HepG2 (cell line): ENCODE results near the gene MARF1. TPM values are rescaled to one million over a fixed set of nuclear protein-coding genes. Genes with fewer than 3 reads are reported as not detected.
A peak's percentile ranks its signal among the peaks of the same experiment; 100 is the strongest.

Experiments used
- CREB1 ChIP-seq, 2 experiments: fragments of 450-650 bp in 1 of 2; IDR thresholded peaks; 2 replicates each; pipeline ENCODE4 v1.6.1; 2016 to 2017; ENCODE audit warnings: control low read depth in 1 of 2, mild to moderate bottlenecking in 1 of 2, missing compliant biosample characterization in 1 of 2, missing genetic modification characterization in 1 of 2
- DNMT1 ChIP-seq: sonication (generic); formaldehyde crosslinking; IDR thresholded peaks from 2 replicates; pipeline ENCODE4 v1.5.1; 2020; ENCODE audit warnings: mild to moderate bottlenecking, missing genetic modification reagents
- DR1 ChIP-seq: sonication (generic); formaldehyde crosslinking; IDR thresholded peaks from 2 replicates; pipeline ENCODE4 v1.8.0; 2021; ENCODE audit warnings: mild to moderate bottlenecking, missing genetic modification reagents, inconsistent platforms
- ETV5 ChIP-seq: IDR thresholded peaks from 2 replicates; pipeline ENCODE4 v1.6.1; 2018; ENCODE audit warnings: missing biosample characterization, missing genetic modification reagents, inconsistent platforms, borderline replicate concordance
- GABPB1 ChIP-seq: IDR thresholded peaks from 2 replicates; pipeline ENCODE4 v1.6.1; 2016; ENCODE audit warnings: mild to moderate bottlenecking, missing genetic modification reagents, moderate library complexity, missing compliant biosample characterization
- HES4 ChIP-seq: sonication (generic); formaldehyde crosslinking; IDR thresholded peaks from 2 replicates; pipeline ENCODE4 v1.9.0; 2021; ENCODE audit warnings: mild to moderate bottlenecking, missing genetic modification reagents, borderline replicate concordance
- MBD4 ChIP-seq: IDR thresholded peaks from 2 replicates; pipeline ENCODE4 v1.6.1; 2012; ENCODE audit warnings: low read length, inconsistent platforms, borderline replicate concordance
- NFIB ChIP-seq: sonication (generic); formaldehyde crosslinking; IDR thresholded peaks from 2 replicates; pipeline ENCODE4 v1.9.0; 2021; ENCODE audit warnings: missing genetic modification reagents, mild to moderate bottlenecking, borderline replicate concordance
- RCOR2 ChIP-seq: IDR thresholded peaks from 2 replicates; pipeline ENCODE4 v1.6.1; 2016; ENCODE audit warnings: missing biosample characterization, missing genetic modification reagents
- XRCC5 ChIP-seq: fragments of 200-400 bp; formaldehyde crosslinking; optimal IDR thresholded peaks from 2 replicates; pipeline ENCODE3; 2017; ENCODE audit warnings: mild to moderate bottlenecking, low read length
- ZFYVE20 ChIP-seq: sonication (generic); formaldehyde crosslinking; IDR thresholded peaks from 2 replicates; pipeline ENCODE4 v1.8.0; 2023; ENCODE audit warnings: low read depth, mild to moderate bottlenecking, moderate library complexity, missing genetic modification reagents, borderline replicate concordance
- ZNF543 ChIP-seq: sonication (generic); formaldehyde crosslinking; IDR thresholded peaks from 2 replicates; pipeline ENCODE4 v1.4.0; 2020; ENCODE audit warnings: mild to moderate bottlenecking, missing genetic modification reagents
- ZNF614 ChIP-seq: IDR thresholded peaks from 2 replicates; pipeline ENCODE4 v1.6.1; 2018; ENCODE audit warnings: missing biosample characterization, missing genetic modification reagents, inconsistent platforms, borderline replicate concordance
- polyA plus RNA-seq, 8 experiments: library from polyadenylated mRNA; depleted of rRNA in 3 of 8; stranded (reverse) in 7 of 8; unstranded in 1 of 8; fragments of >200 nt; fragmentation: Illumina TruSeq in 4 of 8; extraction: Trizol in 4 of 8; gene quantifications; 2 replicates each; pipeline versions ENCODE4 v1.2.1 to v1.2.3, GENCODE V29; 2011 to 2016; ENCODE audit warnings: low read depth in 4 of 8, missing spikeins in 1 of 8, mixed read lengths in 1 of 8; ENCODE audit not compliant: insufficient read depth in 1 of 8
- total RNA-seq, 5 experiments: library from RNA; depleted of rRNA; stranded (reverse); fragments of >200 nt; fragmentation: Illumina TruSeq; extraction: Trizol; gene quantifications; 2 replicates each; pipeline ENCODE4 v1.2.3, GENCODE V29; 2016; ENCODE audit warnings: low read depth in 1 of 5
- TF ChIP-seq, protein P1 (sequence below): sonication (generic); formaldehyde crosslinking; IDR thresholded peaks from 2 replicates; pipeline ENCODE4 v1.4.0; 2020; ENCODE audit warnings: missing genetic modification reagents
- TF ChIP-seq, protein P2 (sequence below): sonication (generic); formaldehyde crosslinking; IDR thresholded peaks from 2 replicates; pipeline ENCODE4 v1.4.0; 2020; ENCODE audit warnings: missing genetic modification reagents, borderline replicate concordance
- TF ChIP-seq, protein P3 (sequence below): sonication (generic); formaldehyde crosslinking; IDR thresholded peaks from 2 replicates; pipeline ENCODE4 v1.4.0; 2020; ENCODE audit warnings: low read depth, missing genetic modification reagents
- TF ChIP-seq, protein P4 (sequence below): sonication (generic); formaldehyde crosslinking; IDR thresholded peaks from 2 replicates; pipeline ENCODE4 v1.8.1; 2023; ENCODE audit warnings: mild to moderate bottlenecking, moderate library complexity, missing genetic modification reagents
- TF ChIP-seq, protein P5 (sequence below): sonication (generic); formaldehyde crosslinking; IDR thresholded peaks from 2 replicates; pipeline ENCODE4 v1.4.0; 2020; ENCODE audit warnings: missing genetic modification reagents

MARF1 gene
- total and polyA plus RNA-seq, 2 of the 13 experiments (the other 11 are each of a cell fraction or from before 2014, with no cell fraction given): 8.7 to 20.7 TPM

DNA sequence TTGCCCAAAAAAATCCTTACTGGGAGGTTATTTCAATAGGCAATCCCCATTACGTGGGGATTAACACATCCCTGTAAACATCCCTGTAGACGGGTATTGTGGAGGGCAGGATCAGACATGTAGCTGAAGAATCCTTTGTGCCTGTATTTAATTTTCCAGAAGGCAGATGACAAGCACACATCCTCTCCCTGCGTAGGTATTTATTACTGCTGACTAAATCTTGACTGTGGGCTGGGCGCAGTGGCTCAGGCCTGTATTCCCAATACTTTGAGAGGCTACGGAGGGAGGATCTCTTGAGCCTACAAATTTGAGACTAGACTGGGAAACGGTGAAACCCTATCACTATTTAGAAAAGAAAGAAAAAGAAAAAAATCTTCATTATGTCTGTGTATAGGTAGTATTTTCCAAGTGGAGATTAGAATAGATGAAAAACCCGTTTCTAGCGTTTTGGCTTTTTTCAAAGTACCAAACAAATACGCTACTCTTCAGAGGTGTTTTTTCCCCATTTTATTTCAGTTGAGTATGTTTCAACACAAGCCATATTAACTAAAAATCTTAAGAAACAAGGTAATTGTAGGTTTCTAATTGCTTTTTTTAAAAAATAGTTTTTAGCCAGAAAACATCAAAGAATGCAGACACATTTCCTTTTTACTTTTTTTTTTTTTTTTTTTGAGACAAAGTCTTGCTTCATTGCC is 1.5 kb upstream of the MARF1 start (continued):
- TF ChIP-seq ETV5 (CRISPR knock-in tag) (peak; percentile 63; the same call in 1 of the 2 replicates), DNMT1 (CRISPR knock-in tag) (no peak), MBD4 (0 out of 2 replicates have a peak, but pooled peaks have one; percentile 27), ZNF543 (CRISPR knock-in tag) (no peak), ZNF614 (CRISPR knock-in tag) (peak; percentile 55; the same call in 1 of the 2 replicates), RCOR2 (CRISPR knock-in tag) (0 out of 2 replicates have a peak, but pooled peaks have one; percentile 19), CREB1 (IDR thresholded peaks at IDR 0.05) (0 out of 2 replicates have a peak, but pooled peaks have one; percentile 16), CREB1 (CRISPR knock-in tag; IDR thresholded peaks at IDR 0.05) (peak; percentile 72), HES4 (CRISPR knock-in tag) (no peak), GABPB1 (CRISPR knock-in tag) (0 out of 2 replicates have a peak, but pooled peaks have one; percentile 0), ZFYVE20 (no peak), XRCC5 (no peak), NFIB (CRISPR knock-in tag) (no peak), DR1 (no peak)
- TF ChIP-seq, protein P1, sequence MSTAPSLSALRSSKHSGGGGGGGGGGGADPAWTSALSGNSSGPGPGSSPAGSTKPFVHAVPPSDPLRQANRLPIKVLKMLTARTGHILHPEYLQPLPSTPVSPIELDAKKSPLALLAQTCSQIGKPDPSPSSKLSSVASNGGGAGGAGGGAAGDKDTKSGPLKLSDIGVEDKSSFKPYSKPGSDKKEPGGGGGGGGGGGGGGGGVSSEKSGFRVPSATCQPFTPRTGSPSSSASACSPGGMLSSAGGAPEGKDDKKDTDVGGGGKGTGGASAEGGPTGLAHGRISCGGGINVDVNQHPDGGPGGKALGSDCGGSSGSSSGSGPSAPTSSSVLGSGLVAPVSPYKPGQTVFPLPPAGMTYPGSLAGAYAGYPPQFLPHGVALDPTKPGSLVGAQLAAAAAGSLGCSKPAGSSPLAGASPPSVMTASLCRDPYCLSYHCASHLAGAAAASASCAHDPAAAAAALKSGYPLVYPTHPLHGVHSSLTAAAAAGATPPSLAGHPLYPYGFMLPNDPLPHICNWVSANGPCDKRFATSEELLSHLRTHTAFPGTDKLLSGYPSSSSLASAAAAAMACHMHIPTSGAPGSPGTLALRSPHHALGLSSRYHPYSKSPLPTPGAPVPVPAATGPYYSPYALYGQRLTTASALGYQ (CRISPR knock-in tag): no peak; the same call in 1 of the 2 replicates
- TF ChIP-seq, protein P2, sequence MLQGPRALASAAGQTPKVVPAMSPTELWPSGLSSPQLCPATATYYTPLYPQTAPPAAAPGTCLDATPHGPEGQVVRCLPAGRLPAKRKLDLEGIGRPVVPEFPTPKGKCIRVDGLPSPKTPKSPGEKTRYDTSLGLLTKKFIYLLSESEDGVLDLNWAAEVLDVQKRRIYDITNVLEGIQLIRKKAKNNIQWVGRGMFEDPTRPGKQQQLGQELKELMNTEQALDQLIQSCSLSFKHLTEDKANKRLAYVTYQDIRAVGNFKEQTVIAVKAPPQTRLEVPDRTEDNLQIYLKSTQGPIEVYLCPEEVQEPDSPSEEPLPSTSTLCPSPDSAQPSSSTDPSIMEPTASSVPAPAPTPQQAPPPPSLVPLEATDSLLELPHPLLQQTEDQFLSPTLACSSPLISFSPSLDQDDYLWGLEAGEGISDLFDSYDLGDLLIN (CRISPR knock-in tag): no peak
- TF ChIP-seq, protein P3, sequence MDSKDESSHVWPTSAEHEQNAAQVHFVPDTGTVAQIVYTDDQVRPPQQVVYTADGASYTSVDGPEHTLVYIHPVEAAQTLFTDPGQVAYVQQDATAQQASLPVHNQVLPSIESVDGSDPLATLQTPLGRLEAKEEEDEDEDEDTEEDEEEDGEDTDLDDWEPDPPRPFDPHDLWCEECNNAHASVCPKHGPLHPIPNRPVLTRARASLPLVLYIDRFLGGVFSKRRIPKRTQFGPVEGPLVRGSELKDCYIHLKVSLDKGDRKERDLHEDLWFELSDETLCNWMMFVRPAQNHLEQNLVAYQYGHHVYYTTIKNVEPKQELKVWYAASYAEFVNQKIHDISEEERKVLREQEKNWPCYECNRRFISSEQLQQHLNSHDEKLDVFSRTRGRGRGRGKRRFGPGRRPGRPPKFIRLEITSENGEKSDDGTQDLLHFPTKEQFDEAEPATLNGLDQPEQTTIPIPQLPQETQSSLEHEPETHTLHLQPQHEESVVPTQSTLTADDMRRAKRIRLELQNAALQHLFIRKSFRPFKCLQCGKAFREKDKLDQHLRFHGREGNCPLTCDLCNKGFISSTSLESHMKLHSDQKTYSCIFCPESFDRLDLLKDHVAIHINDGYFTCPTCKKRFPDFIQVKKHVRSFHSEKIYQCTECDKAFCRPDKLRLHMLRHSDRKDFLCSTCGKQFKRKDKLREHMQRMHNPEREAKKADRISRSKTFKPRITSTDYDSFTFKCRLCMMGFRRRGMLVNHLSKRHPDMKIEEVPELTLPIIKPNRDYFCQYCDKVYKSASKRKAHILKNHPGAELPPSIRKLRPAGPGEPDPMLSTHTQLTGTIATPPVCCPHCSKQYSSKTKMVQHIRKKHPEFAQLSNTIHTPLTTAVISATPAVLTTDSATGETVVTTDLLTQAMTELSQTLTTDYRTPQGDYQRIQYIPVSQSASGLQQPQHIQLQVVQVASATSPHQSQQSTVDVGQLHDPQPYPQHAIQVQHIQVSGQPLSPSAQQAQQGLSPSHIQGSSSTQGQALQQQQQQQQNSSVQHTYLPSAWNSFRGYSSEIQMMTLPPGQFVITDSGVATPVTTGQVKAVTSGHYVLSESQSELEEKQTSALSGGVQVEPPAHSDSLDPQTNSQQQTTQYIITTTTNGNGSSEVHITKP (CRISPR knock-in tag): 0 out of 2 replicates have a peak, but pooled peaks have one; percentile 31
- TF ChIP-seq, protein P4, sequence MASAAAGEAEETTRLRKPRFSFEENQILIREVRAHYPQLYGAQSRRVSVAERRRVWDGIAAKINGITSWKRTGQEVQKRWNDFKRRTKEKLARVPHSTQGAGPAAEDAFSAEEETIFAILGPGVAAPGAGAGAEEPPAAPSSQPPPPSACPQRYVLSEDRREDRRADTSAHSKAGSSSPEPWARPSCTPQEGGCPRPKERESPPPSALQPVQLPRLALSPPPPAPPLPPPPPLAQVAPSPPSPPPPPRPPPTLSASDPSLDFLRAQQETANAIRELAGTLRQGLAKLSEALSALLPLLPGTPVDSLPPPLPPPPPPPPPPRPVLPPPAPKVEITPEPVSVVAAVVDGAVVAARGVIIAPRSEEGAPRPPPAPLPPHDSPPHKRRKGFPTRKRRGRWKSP (CRISPR knock-in tag): peak; percentile 75
- TF ChIP-seq, protein P5, sequence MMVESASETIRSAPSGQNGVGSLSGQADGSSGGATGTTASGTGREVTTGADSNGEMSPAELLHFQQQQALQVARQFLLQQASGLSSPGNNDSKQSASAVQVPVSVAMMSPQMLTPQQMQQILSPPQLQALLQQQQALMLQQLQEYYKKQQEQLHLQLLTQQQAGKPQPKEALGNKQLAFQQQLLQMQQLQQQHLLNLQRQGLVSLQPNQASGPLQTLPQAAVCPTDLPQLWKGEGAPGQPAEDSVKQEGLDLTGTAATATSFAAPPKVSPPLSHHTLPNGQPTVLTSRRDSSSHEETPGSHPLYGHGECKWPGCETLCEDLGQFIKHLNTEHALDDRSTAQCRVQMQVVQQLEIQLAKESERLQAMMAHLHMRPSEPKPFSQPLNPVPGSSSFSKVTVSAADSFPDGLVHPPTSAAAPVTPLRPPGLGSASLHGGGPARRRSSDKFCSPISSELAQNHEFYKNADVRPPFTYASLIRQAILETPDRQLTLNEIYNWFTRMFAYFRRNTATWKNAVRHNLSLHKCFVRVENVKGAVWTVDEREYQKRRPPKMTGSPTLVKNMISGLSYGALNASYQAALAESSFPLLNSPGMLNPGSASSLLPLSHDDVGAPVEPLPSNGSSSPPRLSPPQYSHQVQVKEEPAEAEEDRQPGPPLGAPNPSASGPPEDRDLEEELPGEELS: peak; percentile 31; the same call in 1 of the 2 replicates
